HepG2 (cell line): ENCODE results near the gene KNG1.

Source experiments
- CREM ChIP-seq, 2 experiments: sonication (generic) in 1 of 2; formaldehyde crosslinking in 1 of 2; IDR thresholded peaks; 2 replicates each; pipeline versions ENCODE4 v1.4.0 to v1.6.1; 2016 to 2020; ENCODE audit warnings: antibody characterized with exemption in 1 of 2, mild to moderate bottlenecking in 1 of 2, missing genetic modification reagents in 1 of 2
- CTCF ChIP-seq: sonication (generic); formaldehyde crosslinking; IDR thresholded peaks from 2 replicates; pipeline ENCODE4 v1.5.0; 2020; ENCODE audit warnings: mild to moderate bottlenecking, missing genetic modification reagents, moderate library complexity
- REST ChIP-seq, 2 experiments: IDR thresholded peaks; 2 replicates each; pipeline ENCODE4 v1.6.1; 2011 to 2012; ENCODE audit warnings: low read length in 2 of 2, borderline replicate concordance in 1 of 2, low read depth in 1 of 2, mild to moderate bottlenecking in 1 of 2, moderate library complexity in 1 of 2
- SIN3B ChIP-seq: fragments of 150-350 bp; IDR thresholded peaks from 2 replicates; pipeline ENCODE4 v1.6.1; 2014; ENCODE audit warnings: low read length
- ZBTB26 ChIP-seq: IDR thresholded peaks from 2 replicates; pipeline ENCODE4 v1.6.1; 2016; ENCODE audit warnings: missing compliant biosample characterization, missing genetic modification reagents, borderline replicate concordance
- ZNF33A ChIP-seq: sonication (generic); formaldehyde crosslinking; IDR thresholded peaks from 2 replicates; pipeline ENCODE4 v1.5.1; 2020; ENCODE audit warnings: missing genetic modification reagents, mild to moderate bottlenecking, moderate library complexity, borderline replicate concordance

GRCh38 chr3:186788482-186789370 lies 71.6 kb downstream of the KNG1 start:
- TF ChIP-seq SIN3B: no peak
- TF ChIP-seq ZNF33A (CRISPR knock-in tag): no peak
- TF ChIP-seq REST (IDR thresholded peaks at IDR 0.05; ENCODE audit: borderline replicate concordance in 1 of 2, low read depth in 1 of 2, low read length in 2 of 2): no peak
- no peak for TF ChIP-seq CTCF
- no peak for TF ChIP-seq ZBTB26
- TF ChIP-seq CREM (IDR thresholded peaks at IDR 0.05): no peak
- no peak for TF ChIP-seq CREM (CRISPR knock-in tag; IDR thresholded peaks at IDR 0.05)
